ENCODE results near the gene SLC12A7.

SLC12A7 gene

GRCh38 chr5:1019001-1019905 lies 92.6 kb downstream of the SLC12A7 start:
- DNase-seq (ENCODE audit: low read depth): no peak

DNA sequence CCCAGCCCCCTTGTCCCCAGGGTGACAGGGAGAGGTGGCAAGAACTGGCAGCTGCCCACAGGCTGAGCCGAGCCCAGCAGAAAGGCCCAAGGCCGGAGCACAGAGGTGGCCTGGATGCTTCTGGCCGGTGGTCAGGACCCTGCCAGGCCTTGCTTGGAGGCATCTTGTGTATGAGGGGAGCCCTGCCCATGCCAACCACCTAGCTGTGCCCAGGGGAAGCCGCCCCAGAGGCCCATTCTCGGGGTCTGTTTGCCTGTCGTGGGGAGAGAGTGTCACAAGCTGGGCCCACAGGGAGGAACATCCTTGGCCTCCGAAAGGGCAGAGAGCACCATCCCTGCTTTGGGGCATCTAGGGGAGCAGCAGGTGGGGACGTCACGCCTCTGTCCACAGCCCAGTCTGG lies 93.3 kb downstream of the SLC12A7 start:
- DNase-seq (ENCODE audit: low read depth): no peak

DNA sequence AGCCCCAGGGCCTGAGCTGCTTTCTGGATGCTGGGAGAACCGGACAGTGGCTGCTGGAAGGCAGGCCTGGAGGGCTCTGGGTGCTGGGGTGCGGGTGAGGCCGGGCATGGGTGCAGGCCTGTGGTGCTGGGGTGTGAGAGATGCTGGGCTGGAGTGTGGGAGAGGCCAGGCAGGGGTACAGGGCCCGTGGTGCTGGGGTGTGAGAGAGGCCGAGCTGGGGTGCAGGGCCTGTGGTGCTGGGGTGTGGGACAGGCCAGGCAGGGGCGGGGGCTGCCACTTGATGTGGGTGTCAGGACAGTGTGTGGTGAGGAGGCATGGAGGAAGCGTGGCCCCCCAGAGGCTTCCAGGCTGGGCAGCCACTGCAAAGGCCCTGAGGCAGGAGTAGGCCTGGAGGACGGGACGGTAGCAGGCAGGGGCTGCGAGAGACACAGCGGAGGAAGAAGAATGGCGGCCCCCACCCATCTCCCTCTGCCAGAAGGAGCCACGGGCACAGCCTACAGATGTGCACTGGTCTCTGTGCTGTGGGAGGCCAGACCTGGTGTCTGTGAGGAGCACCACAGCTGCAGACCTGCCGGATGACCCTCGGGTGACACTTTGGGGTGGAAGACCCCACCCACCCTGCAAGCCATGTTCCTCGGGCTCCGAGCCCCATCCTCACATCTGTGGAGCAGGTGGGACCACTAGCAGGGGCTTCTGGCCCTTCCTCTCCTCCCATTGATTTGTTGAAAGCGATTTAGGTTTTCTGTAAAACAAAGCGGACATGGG lies 94.0 kb downstream of the SLC12A7 start:
- no peak for DNase-seq (ENCODE audit: low read depth)

DNA sequence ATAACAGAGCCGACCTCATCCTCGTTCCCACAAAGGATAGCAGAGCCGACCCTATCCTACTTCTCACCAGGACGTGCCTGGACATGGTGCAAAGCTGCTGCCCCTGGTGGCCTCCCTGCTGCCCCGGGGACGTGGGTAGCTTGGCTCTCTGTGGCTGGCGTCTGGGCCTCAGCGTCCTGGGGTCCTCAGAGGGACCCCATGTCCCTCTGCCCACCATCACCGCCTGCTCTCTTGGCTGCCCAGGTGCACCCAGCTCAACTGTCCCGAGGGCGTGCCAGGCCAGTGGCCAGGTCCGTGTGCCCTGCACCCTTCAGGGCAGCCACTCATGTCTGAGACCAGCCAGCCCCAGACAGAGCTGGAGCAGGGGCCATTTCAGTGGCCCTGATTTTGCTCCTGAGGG lies 94.8 kb downstream of the SLC12A7 start:
- no peak for DNase-seq (ENCODE audit: low read depth)

GRCh38 chr5:1016476-1016875 lies 95.4 kb downstream of the SLC12A7 start:
- no peak for DNase-seq (ENCODE audit: low read depth)

DNA sequence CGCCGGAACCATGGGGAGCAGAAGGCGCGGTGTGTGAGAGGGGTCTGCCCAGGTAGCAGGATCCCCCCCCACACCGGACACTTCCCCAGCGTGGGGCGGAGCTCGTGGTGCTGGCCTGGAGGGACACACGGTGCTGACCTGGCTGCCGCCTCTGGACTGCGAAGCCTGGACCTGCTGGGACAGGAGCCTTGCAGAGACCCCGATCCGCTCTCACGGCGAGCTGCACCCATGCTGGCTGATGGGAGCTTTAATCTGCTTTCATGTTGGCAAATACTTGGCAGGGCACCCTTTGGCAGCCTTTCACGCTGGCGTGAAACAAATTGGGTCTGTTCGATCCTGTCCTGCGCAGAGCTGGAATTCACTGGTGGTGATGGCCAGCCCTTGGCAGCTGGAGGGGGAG lies 95.8 kb downstream of the SLC12A7 start:
- no peak for DNase-seq (ENCODE audit: low read depth)

- DNase-seq (ENCODE audit: low read depth): no peak
Observed at GRCh38 chr5:1015507-1015906, 96.4 kb downstream of the SLC12A7 start.

DNA sequence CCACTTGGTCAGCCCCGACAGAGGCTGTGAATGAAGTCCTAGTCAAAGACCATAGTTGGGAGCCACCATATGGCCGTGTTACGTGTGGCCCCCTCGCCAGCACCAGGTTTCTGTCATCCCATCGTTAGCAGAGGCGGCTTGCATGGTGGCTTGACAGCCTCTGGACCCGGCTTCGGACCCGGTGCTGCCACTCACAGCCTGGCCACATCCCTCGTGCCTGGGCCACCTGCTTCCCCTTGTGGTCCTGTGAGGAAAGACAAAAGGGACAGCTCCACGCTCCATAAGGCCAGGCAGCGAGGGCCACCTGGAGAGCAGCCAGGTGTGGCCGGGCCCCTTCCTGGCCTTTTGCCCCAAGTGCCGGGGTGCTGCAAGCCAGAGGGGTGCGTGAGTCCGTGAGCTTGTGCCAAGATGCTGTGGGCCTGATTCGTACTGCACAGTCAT lies 97.1 kb downstream of the SLC12A7 start:
- no peak for DNase-seq (ENCODE audit: low read depth)

DNA sequence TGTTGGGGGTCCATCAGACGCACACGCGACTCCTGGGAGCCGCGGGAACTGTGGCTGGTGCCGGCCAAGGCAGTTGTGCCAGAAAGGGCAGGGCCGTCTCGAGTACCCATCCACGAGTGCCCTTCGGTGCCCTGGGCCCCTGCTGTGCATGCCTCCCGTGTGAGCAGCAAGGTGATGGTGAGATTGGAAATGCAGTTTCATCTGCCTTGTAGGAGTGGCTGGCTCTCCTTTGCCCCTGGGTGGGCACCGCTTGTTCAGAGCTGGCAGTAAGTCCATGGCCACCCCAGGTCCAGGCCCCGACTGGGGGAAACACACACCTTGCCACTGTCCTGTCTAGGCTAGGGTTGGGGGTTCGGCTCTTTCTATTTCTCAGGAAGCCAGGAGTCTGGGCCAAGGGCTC lies 97.5 kb downstream of the SLC12A7 start:
- no peak for DNase-seq (ENCODE audit: low read depth)

- DNase-seq (ENCODE audit: low read depth): no peak
Observed at GRCh38 chr5:1013948-1014301, 97.9 kb downstream of the SLC12A7 start.

- DNase-seq (ENCODE audit: low read depth): no peak
Observed at GRCh38 chr5:1013238-1013947, 98.5 kb downstream of the SLC12A7 start.

- no peak for DNase-seq (ENCODE audit: low read depth)
Observed at GRCh38 chr5:1012900-1013237, 99.0 kb downstream of the SLC12A7 start.

DNA sequence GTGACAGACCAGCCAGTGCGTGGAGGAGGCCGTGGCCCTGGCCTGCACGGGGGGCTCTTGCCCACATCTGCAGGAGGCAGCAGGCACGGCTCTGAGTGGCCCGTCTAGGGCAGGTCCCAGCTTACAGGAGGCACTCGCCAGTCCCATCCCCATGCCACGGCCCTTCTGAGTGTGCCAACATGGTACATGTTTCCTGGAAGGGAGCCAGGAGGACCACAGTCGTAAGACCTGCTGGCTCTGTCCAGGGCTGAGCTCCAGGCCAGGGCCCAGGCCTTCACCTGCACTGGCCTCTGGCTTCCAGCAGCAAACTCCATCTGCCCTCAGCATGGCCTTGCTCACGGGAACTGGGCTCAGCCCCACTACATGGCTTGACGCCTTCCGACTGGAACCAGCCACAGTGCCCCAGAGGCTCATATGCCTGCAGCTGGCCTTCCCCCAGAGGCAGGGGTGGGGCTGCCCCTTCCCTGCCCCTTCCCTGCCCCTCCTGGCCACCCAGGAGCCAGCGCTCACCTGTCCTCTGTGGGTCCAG lies 99.5 kb downstream of the SLC12A7 start:
- DNase-seq (ENCODE audit: low read depth): no peak

DNA sequence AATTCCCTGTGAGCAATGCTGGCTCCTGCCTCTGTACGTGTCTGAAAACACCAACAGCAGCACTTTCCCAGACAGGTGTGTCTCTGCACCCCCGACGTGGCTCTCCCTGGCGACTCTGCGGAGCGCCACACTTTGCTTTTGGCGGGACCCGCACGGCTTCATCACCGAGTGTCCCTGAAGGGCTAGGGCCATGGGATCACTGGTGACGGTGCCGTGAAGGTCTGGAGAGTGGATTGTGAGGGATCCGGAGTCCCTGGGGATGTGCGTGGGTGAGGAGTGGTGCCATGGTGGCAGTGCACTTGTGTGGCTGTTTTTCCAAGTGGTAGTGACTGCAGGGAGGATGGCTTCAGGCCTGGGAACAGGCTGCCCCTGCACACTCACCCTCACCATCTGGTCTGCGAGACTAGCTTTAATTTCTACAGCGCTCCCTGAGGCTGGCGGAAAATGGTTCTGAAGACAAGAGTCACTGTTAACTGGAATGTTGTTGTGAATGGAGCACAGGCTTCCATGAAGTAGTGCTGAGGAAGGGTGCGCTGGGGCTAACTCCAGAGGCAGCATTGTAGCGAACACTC lies 100.0 kb downstream of the SLC12A7 start:
- no peak for DNase-seq (ENCODE audit: low read depth)

- peak; percentile 12 for DNase-seq (ENCODE audit: low read depth)
Observed at GRCh38 chr5:1011226-1011631, 100.6 kb downstream of the SLC12A7 start.

DNA sequence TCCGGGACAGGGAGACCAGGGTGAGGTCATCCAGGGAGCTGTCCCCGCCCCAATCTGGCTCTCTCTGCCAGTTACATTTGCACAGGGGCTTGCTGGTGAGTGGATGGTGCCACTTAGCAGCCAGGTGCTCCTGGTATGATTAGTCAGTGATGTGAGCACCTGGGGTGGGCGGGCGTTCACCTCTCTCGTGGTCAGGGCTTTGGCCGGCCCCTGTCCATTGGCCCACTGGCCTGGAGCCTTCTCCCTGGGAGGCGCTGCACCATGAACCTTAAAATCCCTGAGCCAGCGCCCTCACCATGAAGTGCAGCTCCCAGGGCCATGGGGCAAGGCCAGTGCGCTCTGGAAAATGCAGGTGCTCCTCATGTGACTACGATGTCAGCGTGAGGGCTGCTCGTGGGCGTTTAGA lies 101.2 kb downstream of the SLC12A7 start:
- no peak for DNase-seq (ENCODE audit: low read depth)

- no peak for DNase-seq (ENCODE audit: low read depth)
Observed at GRCh38 chr5:1010181-1010510, 101.7 kb downstream of the SLC12A7 start.

GRCh38 chr5:1009359-1010180 lies 102.3 kb downstream of the SLC12A7 start:
- no peak for DNase-seq (ENCODE audit: low read depth)

DNA sequence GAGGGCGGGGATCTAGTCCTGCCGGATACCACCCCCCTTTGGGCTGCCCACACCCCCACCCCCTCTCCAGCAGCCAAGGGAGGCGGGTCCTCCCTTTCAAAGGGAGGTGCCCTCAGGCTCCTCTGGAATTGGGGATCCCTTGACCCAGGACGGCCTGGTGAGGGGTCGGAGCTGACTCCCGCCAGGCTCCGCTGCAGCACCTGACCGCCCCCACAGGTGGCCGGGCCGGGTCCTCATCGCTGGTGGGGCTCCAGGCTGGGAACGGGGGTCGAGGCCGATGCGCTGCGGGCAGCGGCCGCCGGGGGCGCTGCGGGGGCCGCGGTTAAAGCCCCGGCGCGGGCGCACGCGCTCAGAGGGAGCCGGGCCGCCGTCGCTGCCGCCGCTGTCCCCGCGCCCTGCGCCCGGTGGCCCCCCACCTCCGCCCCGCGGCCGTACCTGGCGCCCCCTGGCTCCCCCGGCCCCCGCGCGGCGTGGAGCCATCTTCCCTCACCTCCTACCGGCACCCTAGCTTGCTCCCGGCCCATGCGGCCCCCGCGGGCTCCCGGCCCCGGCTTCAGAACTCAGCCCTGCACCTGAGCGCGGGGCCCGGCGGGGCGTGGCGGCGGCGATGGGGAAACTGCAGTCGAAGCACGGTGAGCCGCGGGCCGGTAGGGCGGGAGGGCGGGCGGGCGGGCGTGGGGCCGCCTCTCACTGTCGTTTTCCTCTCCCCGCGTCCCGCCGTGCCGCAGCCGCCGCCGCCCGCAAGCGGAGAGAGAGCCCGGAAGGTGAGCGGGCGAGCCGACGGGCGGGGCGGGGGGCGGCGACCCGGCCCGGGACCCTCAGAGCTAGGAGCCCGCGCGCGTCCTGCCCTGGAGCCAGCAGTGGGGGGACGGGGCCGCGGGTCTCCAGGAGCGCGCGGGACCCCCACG lies 103.2 kb downstream of the SLC12A7 start, which contains the start of gene NKD2:
NKD2 (plus strand) TSS at position 352 of the 908 bp plus-strand sequence; CDS start at position 608, 256 bp downstream.
- DNase-seq (ENCODE audit: low read depth): peak; percentile 34

All from stimulated activated CD8-positive, alpha-beta memory T cell treated with anti-CD3 and anti-CD28 coated beads, Interleukin-12 subunit alpha, Interleukin-12 subunit beta, amount 100 ng/mL, for 4 hours (primary cell).